Measurements from ENCODE around the gene TTC21A. TPM values are rescaled to one million over a fixed set of nuclear protein-coding genes. Genes with fewer than 3 reads are reported as not detected.
"Not testable (repeated sequence)": the region's sequence is repeated elsewhere in the genome, so short reads cannot be mapped to it uniquely, and the experiment has no call there.

Gene TTC21A
- total RNA-seq, 2 experiments from 2014 or later: 2.7 to 4.5 TPM

GRCh38 chr3:39166932-39167532 lies 59.6 kb downstream of the TTC21A start:
- H3K4me1 Mint-ChIP-seq: peaks cover 17% of the 10 kb centered on the region
- POLR2A ChIA-PET: interaction anchor here (0.9 kb wide), 1 partner anchor 11 kb away, joined by 3 read pairs; no protein-coding TSS in a partner anchor
- H3K9me3 Mint-ChIP-seq: no peaks in the 10 kb centered on the region
- peaks cover 1% of the 10 kb centered on the region for H3K36me3 Mint-ChIP-seq
- ATAC-seq (ENCODE audit: low read depth) (no peak), DNase-seq (no peak)
- peaks cover 3% of the 10 kb centered on the region for H3K27me3 Mint-ChIP-seq
- no peak overlapping the region for H3K4me3 Mint-ChIP-seq
- H3K27ac Mint-ChIP-seq: no peak overlapping the region

- DNase-seq: no peak
Measured at GRCh38 chr3:39168156-39168780, 60.8 kb downstream of the TTC21A start.

GRCh38 chr3:39169712-39170111 lies 62.2 kb downstream of the TTC21A start:
- POLR2A ChIA-PET: interaction anchor here (0.7 kb wide), 2 partner anchors 9 to 13 kb away, joined by 3 to 7 read pairs; no protein-coding TSS in a partner anchor
- no peak overlapping the region for H3K4me3 Mint-ChIP-seq
- peaks cover 10% of the 10 kb centered on the region for H3K27me3 Mint-ChIP-seq
- H3K36me3 Mint-ChIP-seq: peaks cover 1% of the 10 kb centered on the region
- H3K4me1 Mint-ChIP-seq: peaks cover 18% of the 10 kb centered on the region
- H3K27ac Mint-ChIP-seq: no peak overlapping the region
- peaks cover under 1% of the 10 kb centered on the region for H3K9me3 Mint-ChIP-seq
- DNase-seq: no peak
- no peak for ATAC-seq (ENCODE audit: low read depth)

More at GRCh38 chr3:39168156-39168780, 60.8 kb downstream of the TTC21A start:
- peaks cover 1% of the 10 kb centered on the region for H3K36me3 Mint-ChIP-seq
- no peak overlapping the region for H3K27ac Mint-ChIP-seq
- ATAC-seq (ENCODE audit: low read depth): no peak
- H3K9me3 Mint-ChIP-seq: no peaks in the 10 kb centered on the region
- POLR2A ChIA-PET: no interaction called here
- H3K4me3 Mint-ChIP-seq: no peak overlapping the region
- H3K27me3 Mint-ChIP-seq: peaks cover 7% of the 10 kb centered on the region
- H3K4me1 Mint-ChIP-seq: peaks cover 17% of the 10 kb centered on the region

GRCh38 chr3:39170461-39170860 lies 63.0 kb downstream of the TTC21A start:
- Mint-ChIP-seq H3K27me3 (peaks cover 10% of the 10 kb centered on the region), H3K9me3 (peaks cover 2% of the 10 kb centered on the region), H3K27ac (no peak overlapping the region), H3K4me3 (no peak overlapping the region), H3K4me1 (peaks cover 14% of the 10 kb centered on the region), H3K36me3 (no peaks in the 10 kb centered on the region)
- POLR2A ChIA-PET: no interaction called here
- DNase-seq (no peak), ATAC-seq (ENCODE audit: low read depth) (no peak)

- not testable (repeated sequence) for H3K27me3 Mint-ChIP-seq; DNase-seq; H3K27ac Mint-ChIP-seq; H3K36me3 Mint-ChIP-seq; ATAC-seq (ENCODE audit: low read depth); H3K4me3 Mint-ChIP-seq; H3K9me3 Mint-ChIP-seq
- POLR2A ChIA-PET: interaction anchor here (0.6 kb wide), 1 partner anchor 1140 kb away, joined by 3 read pairs; no protein-coding TSS in a partner anchor
- peaks cover 15% of the 10 kb centered on the region for H3K4me1 Mint-ChIP-seq
Measured at GRCh38 chr3:39170877-39171276, 63.4 kb downstream of the TTC21A start.

- Mint-ChIP-seq H3K4me1 (peaks cover 14% of the 10 kb centered on the region), H3K27ac (no peak overlapping the region), H3K4me3 (no peak overlapping the region), H3K27me3 (peaks cover 10% of the 10 kb centered on the region), H3K36me3 (peaks cover 11% of the 10 kb centered on the region), H3K9me3 (peaks cover 3% of the 10 kb centered on the region)
- POLR2A ChIA-PET: no interaction called here
- DNase-seq (no peak), ATAC-seq (ENCODE audit: low read depth) (no peak)
Measured at GRCh38 chr3:39171860-39172259, 64.4 kb downstream of the TTC21A start.

- Mint-ChIP-seq H3K27me3 (peaks cover 10% of the 10 kb centered on the region), H3K27ac (no peak overlapping the region), H3K4me1 (peaks cover 22% of the 10 kb centered on the region), H3K4me3 (no peak overlapping the region), H3K9me3 (peaks cover 3% of the 10 kb centered on the region), H3K36me3 (peaks cover 11% of the 10 kb centered on the region)
- DNase-seq (no peak), ATAC-seq (ENCODE audit: low read depth) (no peak)
- POLR2A ChIA-PET: no interaction called here
Measured at GRCh38 chr3:39173318-39174125, 66.0 kb downstream of the TTC21A start.

GRCh38 chr3:39176025-39176714 lies 68.7 kb downstream of the TTC21A start:
- no peak for ATAC-seq (ENCODE audit: low read depth)
- Mint-ChIP-seq H3K27ac (peak overlapping the region; percentile 43), H3K36me3 (peaks cover 11% of the 10 kb centered on the region), H3K9me3 (peaks cover 3% of the 10 kb centered on the region), H3K27me3 (peaks cover 10% of the 10 kb centered on the region), H3K4me3 (no peak overlapping the region), H3K4me1 (peaks cover 44% of the 10 kb centered on the region)
- POLR2A ChIA-PET: interaction anchor here (0.7 to 3.6 kb wide), 6 partner anchors 20 to 172 kb away, joined by 3 to 17 read pairs (median 4); partner anchors contain the start of genes GORASP1 and TTC21A
- peak; percentile 27 for DNase-seq

GRCh38 chr3:39177708-39178332 lies 70.3 kb downstream of the TTC21A start:
- Mint-ChIP-seq H3K27me3 (peaks cover 3% of the 10 kb centered on the region), H3K9me3 (peaks cover 3% of the 10 kb centered on the region), H3K4me1 (peaks cover 48% of the 10 kb centered on the region), H3K27ac (peak overlapping the region; percentile 79), H3K36me3 (peaks cover 11% of the 10 kb centered on the region), H3K4me3 (peak overlapping the region; percentile 69)
- POLR2A ChIA-PET: interaction anchor here (1.0 to 3.6 kb wide), 7 partner anchors 8 to 70 kb away, joined by 3 to 17 read pairs (median 3); partner anchors contain the start of genes GORASP1 and TTC21A
- DNase-seq (peak; percentile 73), ATAC-seq (ENCODE audit: low read depth) (peak; percentile 53)

GRCh38 chr3:39178553-39178952 lies 71.1 kb downstream of the TTC21A start:
- H3K27me3 Mint-ChIP-seq: peaks cover 2% of the 10 kb centered on the region
- peaks cover 11% of the 10 kb centered on the region for H3K36me3 Mint-ChIP-seq
- peaks cover 49% of the 10 kb centered on the region for H3K4me1 Mint-ChIP-seq
- H3K9me3 Mint-ChIP-seq: peaks cover 3% of the 10 kb centered on the region
- POLR2A ChIA-PET: interaction anchor here (1.0 to 3.6 kb wide), 7 partner anchors 9 to 70 kb away, joined by 3 to 17 read pairs (median 3); partner anchors contain the start of genes GORASP1 and TTC21A
- DNase-seq (no peak), ATAC-seq (ENCODE audit: low read depth) (no peak)
- H3K4me3 Mint-ChIP-seq: peak overlapping the region; percentile 63
- peak overlapping the region; percentile 22 for H3K27ac Mint-ChIP-seq

GRCh38 chr3:39180183-39180545 lies 72.7 kb downstream of the TTC21A start:
- DNase-seq (no peak), ATAC-seq (ENCODE audit: low read depth) (no peak)
- H3K27me3 Mint-ChIP-seq: no peaks in the 10 kb centered on the region
- peak overlapping the region; percentile 89 for H3K4me3 Mint-ChIP-seq
- H3K4me1 Mint-ChIP-seq: peaks cover 47% of the 10 kb centered on the region
- H3K36me3 Mint-ChIP-seq: peaks cover 11% of the 10 kb centered on the region
- peaks cover 2% of the 10 kb centered on the region for H3K9me3 Mint-ChIP-seq
- POLR2A ChIA-PET: interaction anchor here (3.6 kb wide), 1 partner anchor 32 kb away, joined by 17 read pairs; no protein-coding TSS in a partner anchor
- H3K27ac Mint-ChIP-seq: peak overlapping the region; percentile 47

- peak; percentile 95 for DNase-seq
- no peaks in the 10 kb centered on the region for H3K27me3 Mint-ChIP-seq
- H3K36me3 Mint-ChIP-seq: peaks cover 9% of the 10 kb centered on the region
- peak; percentile 89 for ATAC-seq (ENCODE audit: low read depth)
- no peaks in the 10 kb centered on the region for H3K9me3 Mint-ChIP-seq
- POLR2A ChIA-PET: no interaction called here
- peak overlapping the region; percentile 47 for H3K27ac Mint-ChIP-seq
- H3K4me3 Mint-ChIP-seq: peak overlapping the region; percentile 89
- peaks cover 45% of the 10 kb centered on the region for H3K4me1 Mint-ChIP-seq
Measured at GRCh38 chr3:39180546-39181346, 73.3 kb downstream of the TTC21A start.

Data from activated naive CD8-positive, alpha-beta T cell treated with anti-CD3 and anti-CD28 coated beads, Interleukin-2, amount 10 ng/mL, durations not matched to agents 7 days and 5 days (primary cell).